Smooth muscle cell (in vitro differentiated cells): Measurements from ENCODE around the gene TMEM250. TPM values are rescaled to one million over a fixed set of nuclear protein-coding genes. Genes with fewer than 3 reads are reported as not detected.

Experiments
- DNase-seq: peaks from one replicate; lab custom pipeline; 2025; ENCODE audit not compliant: unreplicated experiment; lab: John Stamatoyannopoulos, UW
- H2AFZ ChIP-seq: fragments of 200-600 bp; sonication (generic); 2 replicates; pipeline ENCODE4 v1.6.0; 2016; ENCODE audit warnings: antibody characterized with exemption, low read depth, mild to moderate bottlenecking
- H3F3A ChIP-seq: fragments of 200-600 bp; sonication (generic); 2 replicates; pipeline ENCODE4 v1.6.0; 2017; ENCODE audit warnings: antibody characterized with exemption, low read depth
- H3K27ac ChIP-seq: fragments of 200-600 bp; sonication (generic); 2 replicates; pipeline ENCODE4 v1.5.1; 2016; ENCODE audit warnings: low read depth, mild to moderate bottlenecking
- H3K27me3 ChIP-seq: fragments of 200-600 bp; sonication (generic); 2 replicates; pipeline ENCODE4 v1.6.1; 2016; ENCODE audit warnings: low read depth, mild to moderate bottlenecking
- H3K36me3 ChIP-seq: fragments of 200-600 bp; sonication (generic); 2 replicates; pipeline ENCODE4 v1.5.1; 2016; ENCODE audit warnings: low read depth
- H3K4me1 ChIP-seq: fragments of 200-600 bp; sonication (generic); 2 replicates; pipeline ENCODE4 v1.5.1; 2016; ENCODE audit warnings: low read depth
- H3K4me2 ChIP-seq: fragments of 200-600 bp; sonication (generic); 2 replicates; pipeline ENCODE4 v1.6.0; 2016; ENCODE audit warnings: mild to moderate bottlenecking
- H3K4me3 ChIP-seq: fragments of 200-600 bp; sonication (generic); 2 replicates; pipeline ENCODE4 v1.5.1; 2016; ENCODE audit warnings: mild to moderate bottlenecking
- H3K79me2 ChIP-seq: fragments of 200-600 bp; sonication (generic); 2 replicates; pipeline ENCODE4 v1.6.0; 2016; ENCODE audit warnings: low read depth, mild to moderate bottlenecking
- H3K9ac ChIP-seq: fragments of 200-600 bp; sonication (generic); 2 replicates; pipeline ENCODE4 v1.6.0; 2016; ENCODE audit warnings: low read depth
- H3K9me3 ChIP-seq: fragments of 200-600 bp; sonication (generic); replicated peaks from 2 replicates; pipeline ENCODE4 v1.5.1; 2016; ENCODE audit warnings: low read depth
- H4K20me1 ChIP-seq: fragments of 200-600 bp; sonication (generic); 2 replicates; pipeline ENCODE4 v1.6.0; 2016; ENCODE audit warnings: low read depth
- CTCF ChIP-seq: fragments of 200-600 bp; sonication (generic); IDR thresholded peaks from 2 replicates; pipeline ENCODE4 v1.5.1; 2017; ENCODE audit warnings: borderline replicate concordance, mild to moderate bottlenecking, antibody characterized with exemption; ENCODE audit not compliant: insufficient read depth, poor library complexity, severe bottlenecking
- WGBS: methylation state at CpG from one replicate; pipeline ENCODE4 v1.1.7; 2016; ENCODE audit warnings: low lambda C conversion rate; 5-methylcytosine and 5-hydroxymethylcytosine counted together
- polyA plus RNA-seq: library from polyadenylated mRNA; unstranded; fragments of >200 nt; fragmentation: Nextera tagmentation; extraction: Ambion mirVana; gene quantifications from 2 replicates; pipeline ENCODE4 v1.2.1, GENCODE V29; 2016
- total RNA-seq: library from RNA; depleted of rRNA; stranded (reverse); fragments of >200 nt; gene quantifications from 2 replicates; pipeline ENCODE4 v1.2.3, GENCODE V29; 2014

The TMEM250 gene
- total and polyA plus RNA-seq, 2 experiments from 2014 or later, result 26.7 to 38.2 TPM

- Histone ChIP-seq H3K27ac (peak overlapping the region; percentile 59), H3K4me2 (peak overlapping the region; percentile 80), H4K20me1 (no peaks in the 10 kb centered on the region), H3K9me3 (no peaks in the 10 kb centered on the region), H3K9ac (no peak overlapping the region), H2AFZ (no peak overlapping the region), H3K27me3 (no peaks in the 10 kb centered on the region), H3K4me3 (peak overlapping the region; percentile 44), H3F3A (peaks cover 18% of the 10 kb centered on the region), H3K36me3 (no peaks in the 10 kb centered on the region), H3K4me1 (peaks cover 33% of the 10 kb centered on the region), H3K79me2 (no peaks in the 10 kb centered on the region)
- peak; percentile 93 for DNase-seq
- WGBS, result 5% methylated on average over 45 of the region's 48 CpGs
- TF ChIP-seq CTCF, result no peak
Observed at GRCh38 chr9:136109351-136110081, 9.2 kb downstream of the TMEM250 start.

DNA sequence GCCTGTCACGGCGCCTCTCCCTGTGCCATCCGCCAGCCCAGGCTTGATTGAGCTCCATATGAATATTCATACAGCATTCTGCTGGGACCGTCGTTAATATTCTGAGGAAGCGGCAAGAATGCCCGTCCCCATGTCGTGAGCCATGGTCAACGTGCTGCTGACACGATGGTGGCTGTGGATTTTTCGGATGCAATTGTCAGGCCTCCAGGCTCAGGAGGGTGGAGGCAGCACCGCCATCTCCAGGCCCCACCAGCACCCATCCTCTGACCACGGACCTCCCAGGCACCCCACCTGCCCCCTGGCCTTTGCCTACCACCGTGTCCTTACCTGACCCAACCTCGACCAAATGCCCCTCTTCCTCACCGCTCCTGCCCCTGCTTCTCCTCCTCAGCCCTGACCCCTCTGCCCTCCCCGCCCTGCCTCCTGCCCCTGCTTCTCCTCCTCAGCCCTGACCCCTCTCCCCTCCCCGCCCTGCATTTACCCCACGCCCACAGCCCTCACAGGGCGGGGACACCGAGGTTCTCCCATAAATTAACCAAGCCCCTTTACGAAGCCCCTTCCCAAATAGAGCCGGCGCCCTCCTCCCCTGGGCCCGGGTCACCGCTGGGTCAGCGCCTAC lies 9.9 kb downstream of the TMEM250 start:
- H3K27me3 ChIP-seq, result no peaks in the 10 kb centered on the region
- 83% methylated on average over 22 of the region's 27 CpGs for WGBS
- H3K36me3 ChIP-seq, result no peaks in the 10 kb centered on the region
- DNase-seq, result no peak
- H2AFZ ChIP-seq, result no peak overlapping the region
- H3K27ac ChIP-seq, result peak overlapping the region; percentile 59
- peaks cover 18% of the 10 kb centered on the region for H3F3A ChIP-seq
- peak overlapping the region; percentile 80 for H3K4me2 ChIP-seq
- peaks cover 37% of the 10 kb centered on the region for H3K4me1 ChIP-seq
- H3K9ac ChIP-seq, result no peak overlapping the region
- no peaks in the 10 kb centered on the region for H3K9me3 ChIP-seq
- no peaks in the 10 kb centered on the region for H4K20me1 ChIP-seq
- H3K4me3 ChIP-seq, result peak overlapping the region; percentile 44
- no peaks in the 10 kb centered on the region for H3K79me2 ChIP-seq
- TF ChIP-seq CTCF, result no peak

GRCh38 chr9:136107953-136108647 lies 10.6 kb downstream of the TMEM250 start:
- no peak overlapping the region for H3K27ac ChIP-seq
- no peak overlapping the region for H3K9ac ChIP-seq
- H2AFZ ChIP-seq, result no peak overlapping the region
- H3F3A ChIP-seq, result peaks cover 14% of the 10 kb centered on the region
- H4K20me1 ChIP-seq, result no peaks in the 10 kb centered on the region
- TF ChIP-seq CTCF, result no peak
- WGBS, result 87% methylated on average over 27 of the region's 29 CpGs
- no peaks in the 10 kb centered on the region for H3K9me3 ChIP-seq
- no peaks in the 10 kb centered on the region for H3K27me3 ChIP-seq
- no peaks in the 10 kb centered on the region for H3K79me2 ChIP-seq
- no peak for DNase-seq
- H3K4me3 ChIP-seq, result no peak overlapping the region
- no peak overlapping the region for H3K4me2 ChIP-seq
- peaks cover 37% of the 10 kb centered on the region for H3K4me1 ChIP-seq
- no peaks in the 10 kb centered on the region for H3K36me3 ChIP-seq
